Stimulated activated CD4-positive, alpha-beta T cell treated with anti-CD3 and anti-CD28 coated beads, Interleukin-4, amount 100 ng/mL, for 4 hours (primary cell): ENCODE measurements around the gene USP30.
"Not testable (repeated sequence)": the region's sequence is repeated elsewhere in the genome, so short reads cannot be mapped to it uniquely, and the experiment has no call there.

ENCODE experiments used
- DNase-seq, 2 experiments: peaks; one replicate each; pipeline ENCODE4 v3.0.0-alpha.2; 2020

The USP30 gene, protein sequence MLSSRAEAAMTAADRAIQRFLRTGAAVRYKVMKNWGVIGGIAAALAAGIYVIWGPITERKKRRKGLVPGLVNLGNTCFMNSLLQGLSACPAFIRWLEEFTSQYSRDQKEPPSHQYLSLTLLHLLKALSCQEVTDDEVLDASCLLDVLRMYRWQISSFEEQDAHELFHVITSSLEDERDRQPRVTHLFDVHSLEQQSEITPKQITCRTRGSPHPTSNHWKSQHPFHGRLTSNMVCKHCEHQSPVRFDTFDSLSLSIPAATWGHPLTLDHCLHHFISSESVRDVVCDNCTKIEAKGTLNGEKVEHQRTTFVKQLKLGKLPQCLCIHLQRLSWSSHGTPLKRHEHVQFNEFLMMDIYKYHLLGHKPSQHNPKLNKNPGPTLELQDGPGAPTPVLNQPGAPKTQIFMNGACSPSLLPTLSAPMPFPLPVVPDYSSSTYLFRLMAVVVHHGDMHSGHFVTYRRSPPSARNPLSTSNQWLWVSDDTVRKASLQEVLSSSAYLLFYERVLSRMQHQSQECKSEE

DNA sequence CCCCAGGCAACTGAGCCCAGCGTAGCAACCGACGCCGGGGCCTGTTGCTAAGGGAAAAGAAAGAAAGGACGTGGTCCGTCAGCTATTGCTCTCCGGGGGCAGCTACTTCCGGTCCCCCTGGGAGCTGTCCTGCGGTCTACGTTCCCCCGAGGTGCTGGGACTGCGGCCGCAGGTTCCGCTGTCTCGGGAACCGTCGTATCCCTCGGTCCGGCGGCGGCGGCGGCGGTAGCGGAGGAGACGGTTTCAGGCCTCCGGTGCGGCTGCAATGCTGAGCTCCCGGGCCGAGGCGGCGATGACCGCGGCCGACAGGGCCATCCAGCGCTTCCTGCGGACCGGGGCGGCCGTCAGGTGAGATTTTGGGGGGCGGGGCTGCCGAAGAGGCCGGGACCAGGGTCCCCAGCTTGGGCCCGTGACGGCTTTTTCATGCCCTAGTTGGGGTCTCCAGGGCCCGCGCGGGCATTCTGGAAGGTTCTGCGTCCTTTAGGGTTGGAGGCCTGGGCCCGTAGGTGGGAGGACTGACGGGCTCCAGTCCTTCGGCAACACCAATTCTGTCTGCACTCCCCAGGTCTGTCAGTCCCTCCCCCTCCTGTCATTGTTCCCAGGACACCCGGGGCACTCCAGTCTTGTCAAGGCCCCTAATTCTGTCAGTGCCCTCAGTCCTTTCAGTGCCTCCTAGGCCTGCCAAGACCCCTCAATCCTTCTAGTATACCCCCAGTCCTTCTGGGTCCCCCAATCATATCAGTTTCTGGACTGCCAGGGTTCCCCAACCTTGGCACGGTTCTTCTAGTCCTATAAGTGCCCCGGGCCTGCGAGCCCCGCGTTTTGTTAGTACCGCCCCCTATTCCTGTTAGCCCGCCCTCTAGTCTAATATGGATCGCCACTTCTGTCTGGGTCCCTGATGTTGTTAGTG, at the start of gene USP30:
TSS of gene USP30 (plus strand) at position 163 of the 910 bp plus-strand sequence. CDS start at position 266, 103 bp downstream.
- DNase-seq, result peak; percentile 76 to 78

DNA sequence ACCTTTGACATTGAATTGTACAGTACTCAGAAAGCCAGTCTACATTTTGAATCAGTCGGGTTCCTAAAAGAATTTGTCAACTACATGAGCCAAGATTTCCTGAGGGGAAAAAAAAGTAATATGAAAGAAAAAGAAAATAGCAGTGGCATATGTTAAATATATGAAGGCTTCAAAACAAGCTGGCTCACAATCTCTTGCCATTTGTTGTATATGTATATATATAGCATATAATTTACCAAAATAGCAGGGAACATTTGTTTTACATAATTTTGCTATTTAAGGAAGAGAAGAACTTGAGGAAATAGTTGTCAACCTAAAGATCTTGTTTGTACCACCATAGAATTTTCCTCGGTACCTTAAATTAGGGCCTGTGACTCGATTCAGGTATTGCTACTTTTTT, 48.4 kb upstream of the USP30 start:
- no peak for DNase-seq

DNA sequence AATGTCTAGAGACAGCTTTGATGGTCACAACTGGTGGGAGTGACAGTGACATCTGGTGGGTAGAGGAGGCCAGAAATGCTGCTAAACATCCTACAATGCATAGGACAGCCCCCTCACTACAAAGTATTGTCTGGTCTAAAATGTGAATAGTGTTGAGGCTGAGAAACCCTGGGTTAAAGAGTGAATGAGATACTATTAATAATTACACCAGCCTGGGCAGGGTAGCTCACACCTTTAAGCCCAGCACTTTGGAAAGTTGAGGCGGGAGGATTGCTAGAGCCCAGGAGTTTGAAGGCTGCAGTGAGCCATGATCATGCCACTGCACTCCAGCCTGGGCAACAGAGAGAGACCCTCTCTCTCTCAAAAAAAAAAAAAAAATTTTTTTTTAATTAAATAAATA, 42.6 kb upstream of the USP30 start:
- DNase-seq, result no peak

DNA sequence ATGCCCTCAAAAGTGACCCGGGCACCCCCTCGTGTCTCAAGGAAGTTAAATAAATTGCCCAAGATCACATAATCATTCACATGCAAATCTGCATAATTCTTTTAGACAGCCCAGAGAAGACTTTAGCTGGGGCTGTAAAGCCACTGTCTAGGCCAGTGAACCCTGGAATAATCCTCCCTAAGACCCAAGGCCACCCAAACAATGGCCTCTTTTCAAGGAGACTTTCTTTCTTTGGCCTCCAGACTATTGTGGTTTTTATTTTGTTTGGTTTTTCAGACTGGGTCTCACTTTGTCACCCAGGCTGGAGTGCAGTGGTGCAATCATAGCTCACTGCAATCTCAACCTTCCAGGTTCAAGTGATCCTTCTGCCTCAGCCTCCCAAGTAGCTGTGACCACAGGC, 42.1 kb upstream of the USP30 start:
- no peak for DNase-seq

DNA sequence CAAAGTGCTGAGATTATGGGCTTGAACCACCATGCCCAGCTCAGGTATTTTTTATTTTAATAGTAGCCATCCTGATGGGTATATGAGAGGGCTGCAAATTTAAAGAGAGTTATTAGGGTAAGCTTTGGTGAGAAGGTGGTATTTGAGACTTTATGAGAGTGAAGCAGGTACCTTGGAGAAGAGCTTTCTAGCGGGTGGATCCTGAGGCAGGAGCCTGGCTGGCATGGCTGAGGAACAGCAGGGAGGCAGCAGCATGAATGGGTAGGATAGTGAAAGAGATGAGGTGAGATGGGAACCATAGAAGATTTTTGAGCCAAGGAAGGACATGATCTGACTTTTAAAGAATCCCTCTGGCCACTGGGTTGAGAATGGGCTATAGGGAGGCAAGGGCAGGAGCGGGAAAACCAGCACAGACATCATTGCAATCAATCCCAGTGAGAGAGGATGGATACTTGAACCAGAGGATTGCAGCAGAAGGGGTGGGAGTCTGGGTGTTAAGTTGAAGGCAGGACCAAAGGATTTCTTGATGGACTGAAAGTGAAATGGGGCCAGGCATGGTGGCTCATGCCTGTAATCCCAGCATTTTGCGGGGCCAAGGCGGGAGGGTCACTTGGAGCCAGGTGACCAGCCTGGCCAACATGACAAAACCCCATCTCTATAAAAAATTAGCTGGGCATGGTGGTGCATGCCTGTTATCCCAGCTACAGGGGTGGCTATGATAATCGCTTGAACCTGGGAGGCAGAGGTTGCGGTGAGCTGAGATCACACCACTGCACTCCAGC, 37.2 kb upstream of the USP30 start:
- no peak for DNase-seq

GRCh38 chr12:109016016-109016415, 36.4 kb upstream of the USP30 start:
- no peak for DNase-seq

GRCh38 chr12:109016978-109017377, 35.4 kb upstream of the USP30 start:
- no peak for DNase-seq

DNA sequence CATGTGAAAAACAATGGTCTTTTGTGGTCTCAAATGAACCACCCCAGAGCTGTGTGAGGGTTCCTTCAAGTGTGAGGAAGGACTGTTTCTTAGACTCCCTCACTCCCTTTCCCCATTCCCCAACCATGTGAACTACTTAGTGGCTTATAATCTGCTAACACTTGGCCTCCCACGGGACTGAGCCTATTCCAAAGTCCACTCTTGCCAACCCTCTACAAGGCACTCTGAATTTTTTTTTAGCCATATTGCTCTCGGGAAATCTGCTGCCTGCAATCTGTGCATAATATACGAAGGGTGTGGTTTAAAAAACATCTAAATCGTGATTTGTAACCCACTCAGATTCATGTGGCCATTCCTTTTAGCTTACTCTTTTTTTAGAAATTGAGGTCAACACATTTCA, 34.1 kb upstream of the USP30 start:
- DNase-seq, result no peak

DNA sequence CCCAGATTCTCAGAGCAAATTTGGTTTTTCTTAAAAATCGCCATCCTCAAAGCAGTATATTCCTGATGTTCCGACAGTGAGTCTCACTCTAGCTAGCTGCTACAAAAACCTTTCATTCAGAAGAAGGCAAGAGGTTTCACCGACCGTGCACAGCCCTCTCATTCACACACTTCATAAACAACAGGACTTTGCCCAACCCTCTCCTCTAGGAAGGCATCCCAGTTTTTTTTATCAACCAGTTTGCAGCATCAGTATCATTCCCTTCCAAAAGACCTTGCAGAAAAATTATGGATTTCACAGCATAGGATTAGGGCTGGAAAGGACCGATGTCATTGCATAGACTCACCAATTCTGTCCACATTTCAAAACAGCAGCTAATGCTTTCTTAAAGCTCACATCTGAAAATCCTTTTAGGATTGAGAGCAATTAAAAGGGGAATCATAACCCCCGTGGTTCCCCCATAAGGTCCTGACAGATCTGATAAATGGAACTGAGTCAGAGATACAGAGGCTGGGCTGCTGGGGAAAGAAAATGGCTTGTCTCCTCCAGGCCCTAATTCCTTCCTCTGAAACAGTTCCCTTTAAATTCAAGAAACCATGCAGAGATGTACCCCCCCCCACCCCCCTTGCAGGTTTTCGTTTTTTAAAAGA, 32.1 kb upstream of the USP30 start:
- no peak for DNase-seq

DNA sequence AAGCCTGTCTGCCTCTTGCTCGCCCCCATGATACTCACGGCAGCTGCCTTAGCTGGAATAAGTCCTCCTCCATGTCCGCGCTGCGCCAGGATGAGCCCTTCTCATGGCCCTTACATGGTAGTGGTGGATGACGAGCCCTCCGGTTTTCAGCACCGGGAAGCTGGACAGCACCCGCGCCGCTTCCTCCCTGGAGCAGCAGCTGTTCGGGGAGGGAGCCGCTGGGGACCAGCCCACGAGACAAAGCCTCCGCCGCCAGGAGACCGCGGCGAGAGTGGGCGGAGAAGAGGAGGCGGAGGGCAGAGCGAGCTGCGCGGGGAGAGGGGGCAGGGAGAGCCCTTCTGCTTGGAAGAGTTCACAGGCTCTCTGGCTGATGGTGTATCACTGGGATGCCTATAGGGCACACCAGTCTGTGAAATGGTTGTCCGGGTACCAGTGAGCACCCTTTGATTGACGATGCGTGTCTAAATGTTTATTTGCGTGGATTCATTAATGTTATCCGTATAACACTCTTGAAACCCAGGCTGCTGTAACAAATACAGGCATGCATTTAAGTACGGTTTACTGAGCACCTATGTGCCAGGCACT, 31.5 kb upstream of the USP30 start, which contains the start of gene SVOP:
TSS of gene SVOP (minus strand) at position 273 of the 585 bp plus-strand sequence. CDS start at position 73, 200 bp downstream.
- peak; percentile 25 to 27 for DNase-seq

DNA sequence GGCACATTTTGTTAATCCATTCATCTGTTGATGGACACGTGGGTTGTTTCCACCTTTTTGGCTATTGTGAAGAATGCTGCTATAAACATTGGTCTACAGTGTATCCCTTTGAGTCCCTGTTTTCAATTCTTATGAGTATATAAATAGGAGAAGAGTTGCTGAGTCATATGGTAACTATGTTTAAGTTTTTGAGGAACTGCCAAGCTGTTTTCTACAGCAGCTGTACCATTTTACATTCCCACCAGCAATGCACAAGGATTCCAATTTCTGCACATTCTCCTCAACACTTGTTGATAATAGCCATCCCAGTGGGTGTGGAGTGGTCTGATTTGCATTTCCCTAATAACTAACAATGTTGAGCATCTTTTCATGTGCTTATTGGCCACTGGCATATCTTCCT, 24.6 kb upstream of the USP30 start:
- DNase-seq, result no peak

GRCh38 chr12:109028624-109029023, 23.8 kb upstream of the USP30 start:
- DNase-seq, result not testable (repeated sequence)

- DNase-seq, result no peak
Measured at GRCh38 chr12:109029411-109029810, 23.0 kb upstream of the USP30 start.

DNA sequence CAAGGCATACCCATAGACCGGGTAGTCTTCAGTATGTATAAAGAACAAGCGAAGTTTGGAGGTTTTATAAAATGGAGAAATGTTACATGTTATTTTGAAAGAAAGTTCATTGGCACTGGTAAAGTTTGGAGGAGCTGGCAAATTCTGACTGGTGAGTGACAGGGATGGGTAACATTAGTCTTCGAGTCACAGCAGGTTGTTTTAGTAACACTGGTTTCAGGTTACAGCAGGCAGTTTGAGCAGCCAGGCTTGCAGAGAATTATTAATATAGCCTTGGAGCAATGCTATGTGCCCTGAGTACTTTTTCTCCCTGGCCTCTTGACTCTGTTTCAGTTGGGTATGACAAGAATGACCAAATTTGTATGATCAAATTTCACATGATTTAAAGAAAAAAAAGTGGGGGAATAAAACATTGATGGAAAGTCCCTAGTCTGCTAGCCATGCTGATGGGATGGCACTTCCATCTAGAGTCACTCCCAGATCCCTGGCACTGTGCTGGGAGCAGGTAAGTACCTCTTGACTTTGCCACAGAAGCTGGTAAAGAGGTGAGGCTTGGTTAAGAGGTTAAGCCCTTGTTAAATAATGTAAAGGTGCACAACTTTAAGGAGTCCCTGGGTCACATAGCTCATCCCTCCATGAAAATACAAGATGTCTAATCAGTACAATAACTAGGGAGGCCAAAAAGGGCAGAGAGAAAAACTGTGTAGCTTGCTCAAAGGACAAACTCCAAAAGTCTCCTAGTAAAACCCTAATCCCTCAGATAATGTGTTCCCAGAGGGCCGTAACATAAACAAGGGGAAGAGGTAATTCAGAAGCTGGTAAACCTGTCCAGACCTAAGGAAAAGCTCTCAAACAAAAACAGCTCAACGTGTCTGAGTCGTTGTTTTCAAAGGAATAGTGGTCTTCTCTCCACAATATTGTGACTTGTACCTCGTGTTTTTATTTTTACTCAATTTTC, 18.9 kb upstream of the USP30 start:
- no peak for DNase-seq

GRCh38 chr12:109036975-109037374, 15.4 kb upstream of the USP30 start:
- no peak for DNase-seq

DNA sequence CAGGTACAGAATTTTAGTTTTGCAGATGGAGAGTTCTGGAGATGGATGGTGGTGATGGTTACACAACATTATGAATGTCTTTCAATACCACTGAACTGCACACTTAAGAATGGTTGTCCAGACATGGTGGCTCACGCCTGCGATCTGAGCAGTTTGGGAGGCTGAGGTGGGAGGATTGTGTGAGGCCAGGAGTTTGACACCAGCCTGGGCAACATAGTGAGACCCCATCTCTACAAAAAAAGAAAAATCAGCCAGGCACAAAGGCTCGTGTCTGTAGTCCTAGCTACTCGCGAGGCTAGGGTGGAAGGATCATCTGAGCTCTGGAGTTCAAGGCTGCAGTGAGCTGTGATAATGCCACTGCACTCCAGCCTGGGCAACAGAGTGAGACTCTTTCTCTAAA, 8.1 kb upstream of the USP30 start:
- DNase-seq, result no peak

DNA sequence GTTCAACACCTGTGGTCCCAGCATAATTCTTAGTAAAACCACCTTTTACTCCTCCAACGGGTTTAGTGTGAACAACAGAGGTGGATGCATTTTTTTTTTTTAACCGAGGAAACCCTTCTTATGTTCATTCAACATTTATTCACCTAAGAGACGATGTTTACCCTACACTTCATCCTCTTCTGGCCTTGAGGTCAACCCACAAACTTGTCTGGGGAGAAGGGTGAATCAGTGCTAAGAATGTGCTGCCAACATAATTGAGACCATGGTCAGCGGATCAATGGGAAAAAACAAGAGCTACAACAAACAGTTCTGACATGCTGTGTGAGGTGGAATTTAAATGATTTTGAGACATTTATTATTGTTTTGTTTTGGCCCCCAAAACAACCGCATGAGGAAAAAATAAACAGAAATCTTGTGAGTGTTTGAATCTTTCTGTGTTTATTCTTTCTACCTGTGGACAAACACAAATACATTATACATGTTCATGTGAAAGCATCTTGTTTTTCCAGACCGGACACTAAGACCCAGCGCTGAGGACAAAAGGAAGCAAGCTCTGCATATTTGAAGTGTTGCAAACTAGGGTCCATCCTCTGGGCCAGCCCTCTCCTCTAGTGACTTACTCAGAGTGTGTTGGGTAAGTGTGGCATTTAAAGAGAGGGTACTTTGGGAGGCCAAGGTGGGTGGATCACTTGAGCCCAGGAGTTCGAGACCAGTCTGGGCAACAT, 5.1 kb upstream of the USP30 start:
- no peak for DNase-seq

GRCh38 chr12:109048706-109049105, 3.7 kb upstream of the USP30 start:
- DNase-seq, result not testable (repeated sequence)

DNA sequence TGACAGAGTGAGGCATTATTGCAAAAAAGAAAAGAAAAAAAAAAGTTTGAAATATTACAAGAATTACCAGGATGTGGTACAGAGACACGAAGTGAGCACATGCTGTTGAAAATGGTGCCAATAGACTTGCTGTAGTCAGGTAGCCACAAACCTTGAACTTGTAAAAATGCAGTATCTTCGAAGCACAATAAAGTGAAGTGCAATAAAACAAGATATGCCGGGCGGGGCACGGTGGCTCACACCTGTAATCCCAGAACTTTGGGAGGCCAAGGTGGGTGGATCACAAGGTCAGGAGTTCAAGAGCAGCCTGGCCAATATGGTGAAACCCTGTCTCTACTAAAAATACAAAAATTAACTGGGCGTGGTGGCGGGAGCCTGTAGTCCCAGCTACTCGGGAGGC, 2.6 kb upstream of the USP30 start:
- not testable (repeated sequence) for DNase-seq

- DNase-seq, result no peak
Measured at GRCh38 chr12:109052097-109052413, 321 bp upstream of the USP30 start.
